ENCODE measurements around the gene BEND5. TPM values are rescaled to one million over a fixed set of nuclear protein-coding genes. Genes with fewer than 3 reads are reported as not detected.

Gene BEND5
- total RNA-seq, 1 donor from 2014 or later, result 8.6 TPM

DNA sequence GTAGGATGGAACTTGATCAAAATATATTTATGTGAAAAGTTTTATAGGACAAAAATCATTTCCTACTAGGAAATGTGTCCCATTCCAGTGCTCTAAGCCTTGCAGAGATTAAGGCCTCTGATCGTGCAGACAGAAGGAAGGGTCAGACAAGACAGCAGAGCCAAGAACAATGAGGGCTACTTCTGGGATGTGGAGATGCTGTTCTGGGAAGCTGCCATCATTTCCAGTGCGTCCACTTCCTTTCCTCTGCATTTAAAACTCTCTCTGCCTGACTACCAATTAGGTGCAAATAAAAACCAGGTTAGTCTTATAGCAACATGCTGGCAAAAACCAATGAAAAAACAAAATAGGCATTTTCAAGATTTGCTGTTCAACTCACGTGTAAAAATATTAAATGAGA is 36.1 kb downstream of the BEND5 start:
- DNase-seq (ENCODE audit: extremely low spot score in 2 of 2), result no peak
- Histone ChIP-seq H3K9me3 (no peaks in the 10 kb centered on the region), H3K4me1 (no peaks in the 10 kb centered on the region), H3K27ac (no peak overlapping the region), H3K27me3 (no peaks in the 10 kb centered on the region), H3K36me3 (peaks cover 0 to 9% of the 10 kb centered on the region in 2 donors), H3K4me3 (no peak overlapping the region)
- no peak for TF ChIP-seq POLR2A (IDR thresholded peaks at IDR 0.05)
- no peak for TF ChIP-seq POLR2AphosphoS5 (IDR thresholded peaks at IDR 0.05; ENCODE audit: insufficient read depth in 1 of 2, low read depth in 1 of 2)
- TF ChIP-seq, protein P1, sequence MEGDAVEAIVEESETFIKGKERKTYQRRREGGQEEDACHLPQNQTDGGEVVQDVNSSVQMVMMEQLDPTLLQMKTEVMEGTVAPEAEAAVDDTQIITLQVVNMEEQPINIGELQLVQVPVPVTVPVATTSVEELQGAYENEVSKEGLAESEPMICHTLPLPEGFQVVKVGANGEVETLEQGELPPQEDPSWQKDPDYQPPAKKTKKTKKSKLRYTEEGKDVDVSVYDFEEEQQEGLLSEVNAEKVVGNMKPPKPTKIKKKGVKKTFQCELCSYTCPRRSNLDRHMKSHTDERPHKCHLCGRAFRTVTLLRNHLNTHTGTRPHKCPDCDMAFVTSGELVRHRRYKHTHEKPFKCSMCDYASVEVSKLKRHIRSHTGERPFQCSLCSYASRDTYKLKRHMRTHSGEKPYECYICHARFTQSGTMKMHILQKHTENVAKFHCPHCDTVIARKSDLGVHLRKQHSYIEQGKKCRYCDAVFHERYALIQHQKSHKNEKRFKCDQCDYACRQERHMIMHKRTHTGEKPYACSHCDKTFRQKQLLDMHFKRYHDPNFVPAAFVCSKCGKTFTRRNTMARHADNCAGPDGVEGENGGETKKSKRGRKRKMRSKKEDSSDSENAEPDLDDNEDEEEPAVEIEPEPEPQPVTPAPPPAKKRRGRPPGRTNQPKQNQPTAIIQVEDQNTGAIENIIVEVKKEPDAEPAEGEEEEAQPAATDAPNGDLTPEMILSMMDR (IDR thresholded peaks at IDR 0.05), result no peak
- intact Hi-C loops (cut with DNase I), result no loop called here

DNA sequence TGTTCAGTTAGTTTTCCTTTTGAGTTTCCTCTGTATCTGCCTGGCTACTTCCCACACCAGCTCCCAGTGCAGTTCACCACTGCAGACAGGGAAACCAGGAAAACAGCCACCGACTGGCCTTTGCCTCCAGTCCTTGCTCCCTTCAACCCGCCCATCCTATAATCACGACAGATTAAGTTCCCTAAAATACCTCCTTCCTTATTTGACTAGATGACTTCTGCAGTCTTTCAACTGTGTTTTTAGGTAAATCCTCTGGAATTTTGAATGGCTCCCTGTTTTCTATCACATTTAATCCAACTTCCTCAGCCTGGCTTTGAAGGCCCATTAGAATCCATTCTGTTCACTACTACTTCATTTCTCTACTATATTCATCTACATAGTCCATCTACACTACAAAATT is 37.6 kb downstream of the BEND5 start:
- no peak for DNase-seq (ENCODE audit: extremely low spot score in 2 of 2)
- peaks cover 0 to 11% of the 10 kb centered on the region in 2 donors for H3K36me3 ChIP-seq
- no peaks in the 10 kb centered on the region for H3K4me1 ChIP-seq
- TF ChIP-seq, protein P1 (IDR thresholded peaks at IDR 0.05), result no peak
- H3K27me3 ChIP-seq, result no peaks in the 10 kb centered on the region
- H3K4me3 ChIP-seq, result no peak overlapping the region
- intact Hi-C loops (cut with DNase I), result no loop called here
- no peak overlapping the region for H3K27ac ChIP-seq
- no peaks in the 10 kb centered on the region for H3K9me3 ChIP-seq

DNA sequence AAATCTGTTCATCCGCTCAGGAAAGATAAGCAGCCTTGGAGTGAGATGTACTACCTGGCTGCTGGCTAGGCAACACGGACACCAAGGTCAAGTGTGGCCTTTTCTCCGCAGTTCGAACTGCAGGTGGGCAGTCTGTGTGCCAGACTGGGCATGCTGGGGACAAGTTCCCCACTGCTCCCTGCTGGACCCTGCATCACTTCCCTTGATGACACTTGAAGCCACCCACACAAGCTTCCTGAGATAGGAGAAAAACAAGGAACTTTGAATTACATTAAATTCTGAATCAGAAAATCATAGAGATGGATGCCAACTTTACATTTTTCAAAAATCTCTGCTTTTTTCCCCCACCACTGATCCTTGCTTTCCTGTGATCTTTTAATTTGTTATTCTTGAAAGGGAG is 38.3 kb downstream of the BEND5 start:
- no peaks in the 10 kb centered on the region for H3K9me3 ChIP-seq
- intact Hi-C loops (cut with DNase I), result no loop called here
- no peak for DNase-seq (ENCODE audit: extremely low spot score in 2 of 2)
- peaks cover 0 to 16% of the 10 kb centered on the region in 2 donors for H3K36me3 ChIP-seq
- no peaks in the 10 kb centered on the region for H3K27me3 ChIP-seq
- no peak overlapping the region for H3K27ac ChIP-seq
- no peaks in the 10 kb centered on the region for H3K4me1 ChIP-seq
- TF ChIP-seq, protein P1 (IDR thresholded peaks at IDR 0.05), result no peak
- TF ChIP-seq POLR2A (IDR thresholded peaks at IDR 0.05) (no peak), POLR2AphosphoS5 (IDR thresholded peaks at IDR 0.05; ENCODE audit: insufficient read depth in 1 of 2, low read depth in 1 of 2) (no peak)
- no peak overlapping the region for H3K4me3 ChIP-seq

DNA sequence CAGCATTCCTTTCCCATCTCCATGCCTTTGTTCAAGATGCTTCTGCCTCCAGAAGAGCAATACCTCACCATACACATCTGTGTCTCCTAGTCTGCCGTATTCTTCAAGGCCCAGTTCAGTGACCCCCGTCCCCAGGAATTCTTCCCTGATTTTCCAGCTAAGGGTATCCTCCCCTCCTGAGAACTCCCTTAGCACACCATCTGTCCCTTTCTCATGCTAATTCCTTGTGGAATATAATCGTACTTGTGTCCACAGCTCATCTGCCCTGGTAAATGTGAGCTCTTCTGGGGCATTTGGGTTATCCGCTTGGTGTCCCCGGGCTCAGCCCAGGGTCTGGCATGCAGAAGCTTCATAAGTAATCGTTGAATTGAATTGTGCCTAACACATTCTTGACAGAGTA is 40.9 kb downstream of the BEND5 start:
- Histone ChIP-seq H3K9me3 (no peaks in the 10 kb centered on the region), H3K27ac (no peak overlapping the region), H3K4me1 (no peaks in the 10 kb centered on the region), H3K4me3 (no peak overlapping the region), H3K27me3 (no peaks in the 10 kb centered on the region), H3K36me3 (peaks cover 0 to 16% of the 10 kb centered on the region in 2 donors)
- intact Hi-C loops (cut with DNase I), result no loop called here
- no peak for TF ChIP-seq POLR2AphosphoS5 (IDR thresholded peaks at IDR 0.05; ENCODE audit: insufficient read depth in 1 of 2, low read depth in 1 of 2)
- no peak for TF ChIP-seq POLR2A (IDR thresholded peaks at IDR 0.05)
- TF ChIP-seq, protein P1 (IDR thresholded peaks at IDR 0.05), result no peak
- no peak for DNase-seq (ENCODE audit: extremely low spot score in 2 of 2)

DNA sequence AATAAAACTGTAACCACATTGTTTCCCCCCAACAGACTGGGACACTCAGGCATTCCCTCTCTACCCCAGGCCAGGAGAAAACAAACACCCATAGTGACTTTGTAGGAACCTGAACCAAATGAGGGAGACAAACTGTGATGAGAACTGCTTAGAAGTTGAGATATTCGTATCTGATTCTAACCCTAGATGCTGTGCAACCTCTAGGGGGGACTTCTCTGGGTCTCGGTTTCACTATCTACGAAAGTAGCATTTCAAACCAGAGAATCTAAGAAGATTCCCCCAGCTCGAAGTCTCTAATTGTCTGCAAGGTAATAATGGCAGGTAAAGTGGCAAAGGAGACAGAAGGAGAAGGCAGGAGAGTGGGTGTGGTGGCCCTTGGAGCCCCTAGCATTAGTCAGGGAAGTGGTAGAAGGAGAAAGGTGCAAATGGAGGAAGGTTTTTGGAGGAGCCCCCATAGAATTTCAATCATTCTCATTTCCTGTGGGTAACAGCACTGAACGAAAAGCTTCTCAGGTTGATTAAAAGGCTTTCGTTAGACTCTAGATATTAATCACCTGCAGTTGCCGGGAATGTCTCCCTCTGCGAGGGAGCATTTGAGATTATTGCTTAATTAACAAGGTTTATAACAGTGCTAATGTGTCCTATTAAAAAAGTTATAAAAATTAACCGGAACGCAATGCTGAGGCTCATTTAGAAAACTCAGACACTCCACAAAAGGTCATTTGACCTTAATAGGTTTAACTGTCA is 46.4 kb downstream of the BEND5 start:
- Histone ChIP-seq H3K4me3 (no peak overlapping the region), H3K27me3 (no peaks in the 10 kb centered on the region), H3K27ac (no peak overlapping the region), H3K9me3 (no peaks in the 10 kb centered on the region), H3K36me3 (peaks cover 0 to 6% of the 10 kb centered on the region in 2 donors), H3K4me1 (peaks cover 6% of the 10 kb centered on the region)
- intact Hi-C loops (cut with DNase I), result no loop called here
- DNase-seq (ENCODE audit: extremely low spot score in 2 of 2), result no peak
- TF ChIP-seq POLR2A (IDR thresholded peaks at IDR 0.05) (no peak), POLR2AphosphoS5 (IDR thresholded peaks at IDR 0.05; ENCODE audit: insufficient read depth in 1 of 2, low read depth in 1 of 2) (no peak)
- TF ChIP-seq, protein P1 (IDR thresholded peaks at IDR 0.05), result no peak
